CD4-positive, alpha-beta T cell treated with Interferon gamma for 1 hour (primary cell): ENCODE measurements around the gene PTPRD.

ENCODE experiments used
- DNase-seq: peaks from one replicate; pipeline ENCODE4 v3.0.0-alpha.2; 2020

PTPRD gene

GRCh38 chr9:8534828-8535227 lies 2078.0 kb downstream of the PTPRD start:
- no peak for DNase-seq

GRCh38 chr9:8533681-8534080 lies 2079.1 kb downstream of the PTPRD start:
- DNase-seq = no peak

GRCh38 chr9:8531826-8532415 lies 2080.9 kb downstream of the PTPRD start:
- no peak for DNase-seq

DNA sequence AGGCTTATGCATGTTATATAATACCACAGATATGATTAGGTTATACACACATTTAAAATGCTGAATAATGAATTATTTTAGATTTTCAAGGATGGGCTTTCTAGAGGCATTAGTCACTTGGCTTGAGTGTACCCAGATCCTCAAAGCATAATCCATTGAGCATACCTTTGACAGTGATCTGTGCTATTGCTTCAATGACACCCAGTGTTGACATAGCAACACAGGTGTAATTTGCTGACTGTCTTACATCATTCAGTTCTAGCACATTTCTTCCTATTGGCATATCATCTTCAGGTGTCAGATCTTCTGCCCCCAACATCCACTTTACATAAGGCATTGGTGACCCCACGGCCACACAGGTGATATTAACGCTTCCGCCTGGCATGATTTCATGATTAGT lies 2091.7 kb downstream of the PTPRD start:
- DNase-seq = no peak

DNA sequence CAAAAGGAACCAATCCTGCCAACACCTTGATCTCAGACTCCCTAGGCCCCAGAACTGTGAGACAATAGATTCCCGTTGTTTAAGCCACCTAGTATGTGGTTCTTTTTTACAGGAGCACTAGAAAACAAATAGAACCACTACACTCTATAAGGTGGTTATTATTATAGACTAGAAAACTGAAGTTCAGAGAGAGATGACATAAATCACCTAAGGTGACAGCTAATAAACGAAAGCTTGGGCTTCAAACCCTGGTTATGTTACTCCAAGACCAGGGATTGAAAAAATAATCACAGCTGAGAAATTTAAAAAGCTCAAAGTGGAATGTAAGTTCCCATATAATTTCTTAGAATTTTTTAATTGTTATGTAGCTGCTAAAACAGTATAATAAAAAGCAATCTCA lies 2097.1 kb downstream of the PTPRD start:
- DNase-seq = no peak

DNA sequence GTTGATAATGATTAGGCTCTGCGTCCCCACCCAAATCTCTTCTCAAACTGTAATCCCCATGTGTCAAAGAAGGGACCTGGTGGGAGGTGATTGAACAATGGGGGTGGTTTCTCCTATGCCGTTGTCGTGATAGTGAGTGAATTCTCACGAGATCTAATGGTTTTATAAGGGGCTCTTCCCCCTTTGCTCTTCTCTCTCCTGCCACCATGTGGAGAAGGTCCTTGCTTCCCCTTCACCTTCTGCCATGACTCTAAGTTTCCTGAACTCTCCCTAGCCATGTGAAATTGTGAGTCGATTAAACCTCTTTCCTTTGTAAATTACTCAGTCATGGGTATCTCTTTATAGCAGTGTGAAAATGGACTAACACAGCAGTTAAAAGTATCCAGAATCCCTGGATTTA lies 2098.0 kb downstream of the PTPRD start:
- DNase-seq = no peak

- DNase-seq = no peak
Measured at GRCh38 chr9:8508671-8509290, 2104.0 kb downstream of the PTPRD start.

GRCh38 chr9:8494571-8494970 lies 2118.2 kb downstream of the PTPRD start:
- DNase-seq = no peak

GRCh38 chr9:8492679-8493078 lies 2120.1 kb downstream of the PTPRD start:
- DNase-seq = no peak

- no peak for DNase-seq
Measured at GRCh38 chr9:8492024-8492423, 2120.8 kb downstream of the PTPRD start.

- no peak for DNase-seq
Measured at GRCh38 chr9:8491563-8491962, 2121.2 kb downstream of the PTPRD start.

GRCh38 chr9:8489835-8490234 lies 2123.0 kb downstream of the PTPRD start:
- DNase-seq = no peak

DNA sequence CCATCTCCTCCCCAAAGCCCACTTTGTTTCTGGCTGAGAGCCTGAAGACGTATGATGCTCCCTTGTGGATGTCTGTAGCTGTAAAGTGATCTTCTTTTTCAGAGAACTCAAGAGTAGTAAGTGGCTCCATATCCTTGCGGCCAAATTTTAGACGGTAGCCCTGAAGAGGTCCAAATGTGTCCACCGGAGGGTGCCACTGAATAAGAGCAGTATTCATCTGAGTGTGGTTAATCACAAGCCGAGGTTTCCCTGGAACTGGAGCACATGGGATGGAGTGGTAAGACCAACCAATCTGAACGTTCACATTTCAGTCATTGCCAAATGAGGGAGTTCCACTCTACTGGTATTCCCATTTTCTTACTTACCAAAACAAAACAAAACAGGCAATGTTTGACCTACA lies 2126.7 kb downstream of the PTPRD start:
- DNase-seq = no peak

DNA sequence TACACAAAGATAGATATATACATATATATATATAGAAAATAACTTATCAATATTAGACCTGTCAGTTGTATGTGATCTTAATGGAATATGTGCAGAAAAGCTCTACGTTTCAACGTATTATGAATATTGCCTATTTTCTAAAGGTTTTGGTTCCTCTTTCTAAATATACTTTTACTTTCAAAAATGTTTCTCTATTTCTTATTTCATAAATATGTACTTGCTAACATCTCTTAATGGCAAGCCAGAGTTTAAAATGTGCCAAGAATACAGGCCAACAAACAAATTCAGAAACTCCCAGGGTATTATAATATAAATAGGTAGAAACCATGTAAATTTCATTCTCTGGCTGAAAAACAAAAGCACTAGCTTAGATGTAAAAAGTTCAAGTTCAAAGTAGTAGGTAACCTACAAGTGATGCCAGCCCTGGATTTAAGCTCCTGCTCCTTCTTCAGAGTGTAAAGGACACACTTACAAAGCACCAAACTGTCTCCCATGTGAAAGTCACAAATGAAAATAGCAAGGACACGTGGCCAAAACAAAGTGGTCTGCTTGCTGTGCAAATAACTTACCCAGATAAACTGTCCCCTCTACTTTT lies 2128.1 kb downstream of the PTPRD start:
- no peak for DNase-seq

DNA sequence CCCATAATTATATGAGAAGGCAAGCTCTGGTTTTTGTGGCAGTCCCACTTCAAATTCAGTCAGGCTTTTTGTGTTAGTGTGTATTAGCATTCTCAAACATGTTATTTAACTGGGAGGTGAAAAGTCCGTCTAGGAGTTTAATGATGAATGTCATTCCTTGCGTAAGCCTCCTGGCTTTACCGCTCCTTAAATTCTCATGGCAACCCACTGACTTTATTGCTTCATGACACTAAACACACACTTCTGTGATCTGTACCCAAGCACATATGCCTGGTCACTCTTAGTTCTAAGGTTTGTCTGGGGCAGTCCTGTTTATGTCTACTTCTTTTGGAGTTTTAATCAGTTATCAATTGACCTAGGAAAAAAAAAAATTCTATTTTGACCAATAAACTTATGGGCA lies 2135.4 kb downstream of the PTPRD start:
- no peak for DNase-seq

- DNase-seq = no peak
Measured at GRCh38 chr9:8474937-8475336, 2137.9 kb downstream of the PTPRD start.

DNA sequence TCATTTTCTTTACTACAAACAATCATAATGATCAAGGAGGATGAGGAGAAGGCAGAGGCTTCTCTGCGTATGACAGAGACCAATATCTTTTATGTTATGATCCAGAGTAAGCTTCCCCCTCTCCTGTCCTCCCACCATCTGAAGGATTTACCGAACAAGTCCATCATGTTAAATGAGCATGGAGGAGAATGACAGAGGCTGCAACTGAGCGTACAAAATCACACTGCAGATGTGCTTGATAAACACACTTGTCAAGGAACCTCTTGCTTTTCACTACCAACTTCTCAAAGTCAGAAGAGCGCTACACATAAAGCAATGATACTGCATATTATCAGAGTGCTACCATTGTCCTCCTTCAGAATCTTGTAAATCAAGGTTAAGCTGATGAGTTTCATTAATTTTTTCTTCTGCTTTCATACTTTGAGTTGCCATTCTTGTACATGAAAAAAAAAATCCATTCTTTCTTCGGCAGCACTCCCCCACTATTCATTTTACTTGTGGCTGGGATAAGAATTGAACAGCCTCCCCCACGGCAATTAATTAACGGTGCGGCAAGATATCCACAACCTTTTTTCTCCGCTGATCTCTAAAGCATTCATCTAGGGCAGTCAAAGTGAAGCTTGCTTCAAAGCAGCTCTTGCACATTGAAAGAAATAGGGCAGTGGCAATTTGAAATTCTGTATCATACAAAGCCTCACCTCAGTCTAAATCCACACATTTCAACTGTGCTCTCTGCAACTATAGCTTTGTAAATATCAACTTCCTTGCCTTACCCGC lies 2139.4 kb downstream of the PTPRD start:
- DNase-seq = no peak

DNA sequence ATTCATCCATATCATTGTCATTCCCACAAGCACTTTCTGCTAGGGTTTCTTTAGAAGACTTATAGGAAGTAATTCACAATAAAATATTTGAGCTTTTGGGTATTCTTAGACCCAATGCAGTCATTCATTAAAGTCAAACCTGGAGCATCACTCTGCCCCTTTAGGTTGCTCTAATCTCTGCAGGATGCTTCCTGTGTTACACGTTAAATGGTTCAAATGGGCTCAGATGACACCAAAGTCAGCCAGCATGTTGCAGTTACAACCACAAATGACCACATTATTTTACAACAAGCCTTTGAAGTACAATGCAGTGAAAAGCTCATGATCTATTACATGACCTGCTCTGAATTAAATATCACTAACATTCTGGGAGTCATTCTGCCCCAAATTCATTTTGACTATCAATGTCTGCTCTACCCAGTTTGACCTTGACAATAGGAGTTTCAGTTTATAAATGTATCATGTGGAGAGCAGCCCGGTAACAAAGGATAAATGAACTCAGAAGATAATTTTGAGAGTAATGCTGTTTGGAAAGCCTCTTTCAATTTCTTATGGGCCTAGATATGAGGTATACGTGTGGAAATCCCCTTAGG lies 2144.7 kb downstream of the PTPRD start:
- no peak for DNase-seq

GRCh38 chr9:8457816-8458215 lies 2155.0 kb downstream of the PTPRD start:
- DNase-seq = no peak

DNA sequence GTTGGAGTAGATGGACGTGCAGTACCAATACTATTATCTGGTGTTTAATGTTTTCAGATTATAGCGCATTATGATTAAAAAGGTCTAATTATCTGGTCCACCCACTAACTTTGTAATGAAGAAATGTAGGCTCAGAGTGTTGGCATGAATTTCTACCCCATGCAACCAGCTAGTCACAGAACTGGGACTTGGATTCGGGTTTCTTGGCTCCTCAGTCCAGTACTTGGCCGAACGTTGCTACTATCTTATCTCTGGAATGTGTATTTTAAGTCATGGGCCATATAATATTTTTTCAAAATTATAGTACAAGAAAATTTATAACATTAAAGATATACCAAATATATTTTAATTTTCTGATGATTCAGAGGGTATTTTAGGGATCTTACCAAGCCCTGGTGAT lies 2155.7 kb downstream of the PTPRD start:
- no peak for DNase-seq

- DNase-seq = no peak
Measured at GRCh38 chr9:8456344-8456743, 2156.5 kb downstream of the PTPRD start.

GRCh38 chr9:8450810-8451545 lies 2161.8 kb downstream of the PTPRD start:
- DNase-seq = no peak

DNA sequence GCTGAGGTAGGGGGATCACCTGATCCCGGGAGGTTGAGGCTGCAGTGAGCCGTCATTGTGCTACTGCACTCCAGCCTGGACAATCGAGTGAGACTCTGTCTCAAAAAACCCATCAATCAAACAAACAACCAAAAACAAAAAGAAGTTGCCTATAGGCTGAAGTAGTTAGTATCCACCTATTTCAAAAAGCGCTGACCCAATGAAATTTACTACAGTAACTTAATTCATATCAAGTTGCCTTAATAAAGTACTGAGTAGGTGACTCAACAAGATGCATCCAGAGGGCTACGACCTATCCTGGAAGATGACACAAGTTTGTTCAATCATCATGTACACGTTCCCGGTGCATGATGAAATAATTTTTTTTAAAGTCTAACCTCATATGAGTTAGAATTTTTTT lies 2164.6 kb downstream of the PTPRD start:
- no peak for DNase-seq
